Duodenal mucosa (tissue), 2 donors: ENCODE results near the gene TUB.

Experiments
- H3K27ac ChIP-seq: one replicate; pipeline ENCODE4 v1.7.0; 2013; ENCODE audit warnings: low read depth, low read length
- H3K27me3 ChIP-seq, 2 donors: one replicate each; pipeline ENCODE4 v1.7.0; 2013; ENCODE audit warnings: low read length in 2 of 2, control low read depth in 1 of 2; ENCODE audit not compliant: insufficient read depth in 2 of 2, control insufficient read depth in 1 of 2
- H3K36me3 ChIP-seq, 2 donors: one replicate each; pipeline ENCODE4 v1.7.0; 2013; ENCODE audit warnings: low read length in 2 of 2, control low read depth in 1 of 2; ENCODE audit not compliant: insufficient read depth in 2 of 2, control insufficient read depth in 1 of 2
- H3K4me1 ChIP-seq, 2 donors: one replicate each; pipeline ENCODE4 v1.7.0; 2013; ENCODE audit warnings: low read length in 2 of 2, control low read depth in 1 of 2; ENCODE audit not compliant: insufficient read depth in 2 of 2, control insufficient read depth in 1 of 2
- H3K4me3 ChIP-seq, 2 donors: one replicate each; pipeline ENCODE4 v1.7.0; 2013; ENCODE audit warnings: low read length in 2 of 2, low read depth in 1 of 2
- H3K9ac ChIP-seq, 2 donors: one replicate each; pipeline ENCODE4 v1.7.0; 2013; ENCODE audit warnings: low read length in 2 of 2, low read depth in 1 of 2
- H3K9me3 ChIP-seq, 2 donors: one replicate each; pipeline ENCODE4 v1.7.0; 2013; ENCODE audit warnings: low read length in 2 of 2, control low read depth in 1 of 2; ENCODE audit not compliant: control insufficient read depth in 1 of 2

The TUB gene

GRCh38 chr11:8068605-8069221, 12.3 kb upstream of the TUB start:
- H3K36me3 ChIP-seq, result no peaks in the 10 kb centered on the region
- H3K9ac ChIP-seq, result no peak overlapping the region
- H3K9me3 ChIP-seq, result no peaks in the 10 kb centered on the region
- H3K4me1 ChIP-seq, result peaks cover 11 to 18% of the 10 kb centered on the region in 2 donors
- H3K27ac ChIP-seq, result no peak overlapping the region
- H3K4me3 ChIP-seq, result peak overlapping the region in 1 of 2 donors; percentile 30
- peaks cover 0 to 3% of the 10 kb centered on the region in 2 donors for H3K27me3 ChIP-seq

- Histone ChIP-seq H3K27ac (no peak overlapping the region), H3K9ac (no peak overlapping the region), H3K4me3 (no peak overlapping the region), H3K9me3 (no peaks in the 10 kb centered on the region), H3K4me1 (peaks cover 11 to 18% of the 10 kb centered on the region in 2 donors), H3K36me3 (no peaks in the 10 kb centered on the region), H3K27me3 (peaks cover 0 to 3% of the 10 kb centered on the region in 2 donors)
These were observed 11.2 kb upstream of the TUB start for GRCh38 chr11:8069771-8070170.

GRCh38 chr11:8070417-8071115, 10.4 kb upstream of the TUB start:
- Histone ChIP-seq H3K4me1 (peaks cover 11 to 18% of the 10 kb centered on the region in 2 donors), H3K9me3 (no peaks in the 10 kb centered on the region), H3K27ac (no peak overlapping the region), H3K9ac (no peak overlapping the region), H3K27me3 (peaks cover 0 to 3% of the 10 kb centered on the region in 2 donors), H3K36me3 (no peaks in the 10 kb centered on the region), H3K4me3 (no peak overlapping the region)

GRCh38 chr11:8071616-8072581, 9.1 kb upstream of the TUB start:
- H3K9me3 ChIP-seq, result no peaks in the 10 kb centered on the region
- H3K4me1 ChIP-seq, result peaks cover 11 to 18% of the 10 kb centered on the region in 2 donors
- no peak overlapping the region for H3K4me3 ChIP-seq
- no peaks in the 10 kb centered on the region for H3K36me3 ChIP-seq
- H3K9ac ChIP-seq, result no peak overlapping the region
- no peaks in the 10 kb centered on the region for H3K27me3 ChIP-seq
- no peak overlapping the region for H3K27ac ChIP-seq

- no peak overlapping the region for H3K27ac ChIP-seq
- H3K27me3 ChIP-seq, result peaks cover 0 to 1% of the 10 kb centered on the region in 2 donors
- H3K4me3 ChIP-seq, result no peak overlapping the region
- H3K36me3 ChIP-seq, result no peaks in the 10 kb centered on the region
- no peaks in the 10 kb centered on the region for H3K4me1 ChIP-seq
- no peak overlapping the region for H3K9ac ChIP-seq
- H3K9me3 ChIP-seq, result no peaks in the 10 kb centered on the region
These were observed 5.8 kb upstream of the TUB start for GRCh38 chr11:8075119-8075726.

GRCh38 chr11:8079111-8079675, 1.8 kb upstream of the TUB start:
- H3K9ac ChIP-seq, result no peak overlapping the region
- no peaks in the 10 kb centered on the region for H3K9me3 ChIP-seq
- H3K4me3 ChIP-seq, result no peak overlapping the region
- no peaks in the 10 kb centered on the region for H3K36me3 ChIP-seq
- peaks cover 0 to 8% of the 10 kb centered on the region in 2 donors for H3K4me1 ChIP-seq
- H3K27ac ChIP-seq, result no peak overlapping the region
- peaks cover 17 to 25% of the 10 kb centered on the region in 2 donors for H3K27me3 ChIP-seq

- Histone ChIP-seq H3K27me3 (peaks cover 17 to 25% of the 10 kb centered on the region in 2 donors), H3K9ac (no peak overlapping the region), H3K27ac (no peak overlapping the region), H3K4me3 (peak overlapping the region in 1 of 2 donors; percentile 57), H3K4me1 (peaks cover 0 to 8% of the 10 kb centered on the region in 2 donors), H3K36me3 (no peaks in the 10 kb centered on the region), H3K9me3 (no peaks in the 10 kb centered on the region)
These were observed 841 bp upstream of the TUB start for GRCh38 chr11:8080069-8080670.

- H3K4me1 ChIP-seq, result peaks cover 0 to 8% of the 10 kb centered on the region in 2 donors
- no peak overlapping the region for H3K27ac ChIP-seq
- peak overlapping the region in 1 of 2 donors; percentile 30 for H3K4me3 ChIP-seq
- no peak overlapping the region for H3K9ac ChIP-seq
- peaks cover 17 to 25% of the 10 kb centered on the region in 2 donors for H3K27me3 ChIP-seq
- no peaks in the 10 kb centered on the region for H3K9me3 ChIP-seq
- no peaks in the 10 kb centered on the region for H3K36me3 ChIP-seq
These were observed 710 bp downstream of the TUB start for GRCh38 chr11:8081591-8082250.
